Measurements from ENCODE around the gene KRTAP24-1. TPM values are rescaled to one million over a fixed set of nuclear protein-coding genes. Genes with fewer than 3 reads are reported as not detected.

The KRTAP24-1 gene
- total and polyA plus RNA-seq, 2 of the 13 experiments (the other 11 are each of a cell fraction or from before 2014, with no cell fraction given), result not detected

- in situ Hi-C loops (cut with HindIII; ENCODE audit: extremely low pct_ligation_motif_present, low pct_unique_long_range_greater_than_20kb), result no loop called here
- no peak for FAIRE-seq
- 16% methylated on average over 1 of the region's 1 CpG for WGBS (ENCODE audit: low lambda C conversion rate)
- Histone ChIP-seq H2AFZ (ENCODE audit: low read length) (no peak overlapping the region), H3K4me3 (replicated peaks in 1 of 3; ENCODE audit: insufficient read depth in 1 of 3, low read depth in 2 of 3, low read length in 3 of 3) (no peak overlapping the region), H3K9ac (ENCODE audit: insufficient read depth, low read depth, low read length) (no peak overlapping the region), H3K4me1 (ENCODE audit: insufficient read depth, low read length) (no peaks in the 10 kb centered on the region), H3K27me3 (ENCODE audit: control insufficient read depth in 1 of 2, insufficient read depth in 2 of 2, low read length in 2 of 2) (no peaks in the 10 kb centered on the region), H4K20me1 (ENCODE audit: insufficient read depth, low read length) (no peaks in the 10 kb centered on the region), H3K27ac (ENCODE audit: extremely low read length, insufficient read depth, low read length) (no peak overlapping the region), H3K4me2 (ENCODE audit: low read depth, low read length) (no peak overlapping the region), H3K36me3 (replicated peaks in 1 of 2; ENCODE audit: control insufficient read depth in 1 of 2, insufficient read depth in 2 of 2, low read length in 2 of 2) (no peaks in the 10 kb centered on the region), H3K9me3 (ENCODE audit: low read length) (peaks cover 85% of the 10 kb centered on the region), H3K79me2 (ENCODE audit: insufficient read depth, low read length) (no peaks in the 10 kb centered on the region)
- TF ChIP-seq SATB2 (CRISPR knock-in tag; IDR thresholded peaks at IDR 0.05) (no peak), ZNF784 (CRISPR knock-in tag; IDR thresholded peaks at IDR 0.05; ENCODE audit: borderline replicate concordance) (no peak)
- CTCF ChIA-PET (ENCODE audit: low intra/inter-chr PET ratio, low total read pairs), result no interaction called here
- BruUV-seq (replicated peaks), result no TSS peak
- POLR2A ChIA-PET, result no interaction called here
- intact Hi-C loops (cut with micrococcal nuclease; ENCODE audit: unreplicated experiment), result no loop called here
- no peak for ATAC-seq
- DNase-seq (ENCODE audit: low spot score), result no peak
Measured at GRCh38 chr21:30271611-30272010, 11.1 kb downstream of the KRTAP24-1 start.

GRCh38 chr21:30271156-30271555 lies 11.6 kb downstream of the KRTAP24-1 start:
- Histone ChIP-seq H3K79me2 (ENCODE audit: insufficient read depth, low read length) (no peaks in the 10 kb centered on the region), H3K4me3 (replicated peaks in 1 of 3; ENCODE audit: insufficient read depth in 1 of 3, low read depth in 2 of 3, low read length in 3 of 3) (no peak overlapping the region), H3K27ac (ENCODE audit: extremely low read length, insufficient read depth, low read length) (no peak overlapping the region), H3K9me3 (ENCODE audit: low read length) (peaks cover 85% of the 10 kb centered on the region), H3K4me1 (ENCODE audit: insufficient read depth, low read length) (no peaks in the 10 kb centered on the region), H4K20me1 (ENCODE audit: insufficient read depth, low read length) (no peaks in the 10 kb centered on the region), H3K4me2 (ENCODE audit: low read depth, low read length) (no peak overlapping the region), H2AFZ (ENCODE audit: low read length) (no peak overlapping the region), H3K36me3 (replicated peaks in 1 of 2; ENCODE audit: control insufficient read depth in 1 of 2, insufficient read depth in 2 of 2, low read length in 2 of 2) (no peaks in the 10 kb centered on the region), H3K9ac (ENCODE audit: insufficient read depth, low read depth, low read length) (no peak overlapping the region), H3K27me3 (ENCODE audit: control insufficient read depth in 1 of 2, insufficient read depth in 2 of 2, low read length in 2 of 2) (no peaks in the 10 kb centered on the region)
- ChIA-PET POLR2A (no interaction called here), CTCF (ENCODE audit: low intra/inter-chr PET ratio, low total read pairs) (no interaction called here)
- intact Hi-C loops (cut with micrococcal nuclease; ENCODE audit: unreplicated experiment) (no loop called here), in situ Hi-C loops (cut with HindIII; ENCODE audit: extremely low pct_ligation_motif_present, low pct_unique_long_range_greater_than_20kb) (no loop called here)
- no peak for DNase-seq (ENCODE audit: low spot score)
- 3% methylated on average over 5 of the region's 5 CpGs for WGBS (ENCODE audit: low lambda C conversion rate)
- no peak for FAIRE-seq
- ATAC-seq, result no peak
- no TSS peak for BruUV-seq (replicated peaks)
- no peak for TF ChIP-seq DR1 (CRISPR knock-in tag; IDR thresholded peaks at IDR 0.05)
- TF ChIP-seq SOX6 (IDR thresholded peaks at IDR 0.05), result no peak
- no peak for TF ChIP-seq SOX6 (CRISPR knock-in tag; IDR thresholded peaks at IDR 0.05)
- no peak for TF ChIP-seq ZNF468 (CRISPR knock-in tag; IDR thresholded peaks at IDR 0.05)
- no peak for TF ChIP-seq ZBTB3 (CRISPR knock-in tag; IDR thresholded peaks at IDR 0.05; ENCODE audit: borderline replicate concordance, low read depth)
- TF ChIP-seq, protein P1, sequence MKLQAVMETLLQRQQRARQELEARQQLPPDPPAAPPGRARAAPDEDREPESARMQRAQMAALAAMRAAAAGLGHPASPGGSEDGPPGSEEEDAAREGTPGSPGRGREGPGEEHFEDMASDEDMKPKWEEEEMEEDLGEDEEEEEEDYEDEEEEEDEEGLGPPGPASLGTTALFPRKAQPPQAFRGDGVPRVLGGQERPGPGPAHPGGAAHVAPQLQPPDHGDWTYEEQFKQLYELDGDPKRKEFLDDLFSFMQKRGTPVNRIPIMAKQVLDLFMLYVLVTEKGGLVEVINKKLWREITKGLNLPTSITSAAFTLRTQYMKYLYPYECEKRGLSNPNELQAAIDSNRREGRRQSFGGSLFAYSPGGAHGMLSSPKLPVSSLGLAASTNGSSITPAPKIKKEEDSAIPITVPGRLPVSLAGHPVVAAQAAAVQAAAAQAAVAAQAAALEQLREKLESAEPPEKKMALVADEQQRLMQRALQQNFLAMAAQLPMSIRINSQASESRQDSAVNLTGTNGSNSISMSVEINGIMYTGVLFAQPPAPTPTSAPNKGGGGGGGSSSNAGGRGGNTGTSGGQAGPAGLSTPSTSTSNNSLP (IDR thresholded peaks at IDR 0.05; ENCODE audit: low read depth, low read length), result no peak
- TF ChIP-seq ZNF263 (CRISPR knock-in tag; IDR thresholded peaks at IDR 0.05), result no peak
- no peak for TF ChIP-seq ZBTB39 (CRISPR knock-in tag; IDR thresholded peaks at IDR 0.05)
- TF ChIP-seq, protein P2, sequence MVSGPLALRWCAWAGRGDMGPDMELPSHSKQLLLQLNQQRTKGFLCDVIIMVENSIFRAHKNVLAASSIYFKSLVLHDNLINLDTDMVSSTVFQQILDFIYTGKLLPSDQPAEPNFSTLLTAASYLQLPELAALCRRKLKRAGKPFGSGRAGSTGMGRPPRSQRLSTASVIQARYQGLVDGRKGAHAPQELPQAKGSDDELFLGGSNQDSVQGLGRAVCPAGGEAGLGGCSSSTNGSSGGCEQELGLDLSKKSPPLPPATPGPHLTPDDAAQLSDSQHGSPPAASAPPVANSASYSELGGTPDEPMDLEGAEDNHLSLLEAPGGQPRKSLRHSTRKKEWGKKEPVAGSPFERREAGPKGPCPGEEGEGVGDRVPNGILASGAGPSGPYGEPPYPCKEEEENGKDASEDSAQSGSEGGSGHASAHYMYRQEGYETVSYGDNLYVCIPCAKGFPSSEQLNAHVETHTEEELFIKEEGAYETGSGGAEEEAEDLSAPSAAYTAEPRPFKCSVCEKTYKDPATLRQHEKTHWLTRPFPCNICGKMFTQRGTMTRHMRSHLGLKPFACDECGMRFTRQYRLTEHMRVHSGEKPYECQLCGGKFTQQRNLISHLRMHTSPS (CRISPR knock-in tag; IDR thresholded peaks at IDR 0.05; ENCODE audit: low read depth), result no peak
